ENCODE measurements around the gene COP1. TPM values are rescaled to one million over a fixed set of nuclear protein-coding genes. Genes with fewer than 3 reads are reported as not detected.
A peak's percentile ranks its signal among the peaks of the same experiment; 100 is the strongest.

The COP1 gene
- total RNA-seq, 1 donor from 2014 or later, result 76.3 TPM

DNA sequence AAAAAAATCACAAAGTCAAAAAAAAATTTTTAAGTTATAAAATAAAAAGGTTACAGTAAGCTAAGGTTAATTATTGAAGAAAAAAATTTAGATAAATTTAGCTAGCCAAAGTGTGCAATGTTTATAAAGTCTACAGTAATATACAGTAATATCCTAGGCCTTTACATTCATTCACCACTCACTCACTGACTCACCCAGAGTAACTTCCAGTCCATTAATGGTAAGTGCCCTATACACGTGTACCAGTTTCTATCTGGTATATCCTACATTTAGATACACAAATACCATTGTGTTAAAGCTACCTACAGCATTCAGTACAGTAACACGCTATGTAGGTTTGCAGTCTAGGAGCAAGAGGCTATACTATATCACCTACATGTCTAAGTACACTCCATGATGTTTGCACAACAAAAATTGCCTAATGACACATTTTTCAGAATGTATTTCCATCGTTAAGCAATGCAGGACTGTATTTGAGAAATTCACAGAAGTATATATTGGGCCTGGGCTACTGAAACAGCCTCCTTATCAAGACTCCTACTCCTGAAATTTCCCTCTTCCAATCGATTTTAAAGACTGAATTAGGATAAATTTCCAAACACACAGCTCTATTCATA lies 155.1 kb downstream of the COP1 start:
- Histone ChIP-seq H3K36me3 (no peaks in the 10 kb centered on the region), H3K27me3 (no peaks in the 10 kb centered on the region), H3K9me3 (no peaks in the 10 kb centered on the region), H3K4me1 (no peaks in the 10 kb centered on the region), H3K27ac (no peak overlapping the region), H3K4me3 (no peak overlapping the region)
- intact Hi-C loops (cut with DNase I), result no loop called here
- no peak for DNase-seq (ENCODE audit: low spot score in 2 of 2)
- TF ChIP-seq, protein P1, sequence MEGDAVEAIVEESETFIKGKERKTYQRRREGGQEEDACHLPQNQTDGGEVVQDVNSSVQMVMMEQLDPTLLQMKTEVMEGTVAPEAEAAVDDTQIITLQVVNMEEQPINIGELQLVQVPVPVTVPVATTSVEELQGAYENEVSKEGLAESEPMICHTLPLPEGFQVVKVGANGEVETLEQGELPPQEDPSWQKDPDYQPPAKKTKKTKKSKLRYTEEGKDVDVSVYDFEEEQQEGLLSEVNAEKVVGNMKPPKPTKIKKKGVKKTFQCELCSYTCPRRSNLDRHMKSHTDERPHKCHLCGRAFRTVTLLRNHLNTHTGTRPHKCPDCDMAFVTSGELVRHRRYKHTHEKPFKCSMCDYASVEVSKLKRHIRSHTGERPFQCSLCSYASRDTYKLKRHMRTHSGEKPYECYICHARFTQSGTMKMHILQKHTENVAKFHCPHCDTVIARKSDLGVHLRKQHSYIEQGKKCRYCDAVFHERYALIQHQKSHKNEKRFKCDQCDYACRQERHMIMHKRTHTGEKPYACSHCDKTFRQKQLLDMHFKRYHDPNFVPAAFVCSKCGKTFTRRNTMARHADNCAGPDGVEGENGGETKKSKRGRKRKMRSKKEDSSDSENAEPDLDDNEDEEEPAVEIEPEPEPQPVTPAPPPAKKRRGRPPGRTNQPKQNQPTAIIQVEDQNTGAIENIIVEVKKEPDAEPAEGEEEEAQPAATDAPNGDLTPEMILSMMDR (IDR thresholded peaks at IDR 0.05), result no peak

DNA sequence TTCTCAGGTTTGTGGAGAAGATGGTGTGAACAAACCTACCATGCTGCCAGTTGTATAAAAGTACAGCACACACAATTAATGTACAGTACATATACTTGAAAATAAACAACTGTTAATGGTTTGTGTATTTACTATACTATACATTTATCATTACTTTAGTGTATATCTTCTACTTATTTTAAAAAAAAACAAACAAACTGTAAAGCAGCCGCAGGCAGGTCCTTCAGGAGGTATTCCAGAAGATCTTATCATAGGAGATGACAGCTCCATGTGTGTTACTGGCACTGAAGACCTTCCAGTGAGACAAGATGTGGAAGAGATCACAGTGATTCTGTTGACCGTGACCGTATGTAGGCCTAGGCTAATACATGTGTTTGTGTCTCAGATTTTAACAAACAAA lies 155.7 kb downstream of the COP1 start:
- H3K27ac ChIP-seq, result no peak overlapping the region
- no peaks in the 10 kb centered on the region for H3K27me3 ChIP-seq
- H3K4me3 ChIP-seq, result no peak overlapping the region
- H3K9me3 ChIP-seq, result no peaks in the 10 kb centered on the region
- DNase-seq (ENCODE audit: low spot score in 2 of 2), result no peak
- no peaks in the 10 kb centered on the region for H3K36me3 ChIP-seq
- no peaks in the 10 kb centered on the region for H3K4me1 ChIP-seq
- TF ChIP-seq, protein P1 (IDR thresholded peaks at IDR 0.05), result no peak
- intact Hi-C loops (cut with DNase I), result no loop called here

DNA sequence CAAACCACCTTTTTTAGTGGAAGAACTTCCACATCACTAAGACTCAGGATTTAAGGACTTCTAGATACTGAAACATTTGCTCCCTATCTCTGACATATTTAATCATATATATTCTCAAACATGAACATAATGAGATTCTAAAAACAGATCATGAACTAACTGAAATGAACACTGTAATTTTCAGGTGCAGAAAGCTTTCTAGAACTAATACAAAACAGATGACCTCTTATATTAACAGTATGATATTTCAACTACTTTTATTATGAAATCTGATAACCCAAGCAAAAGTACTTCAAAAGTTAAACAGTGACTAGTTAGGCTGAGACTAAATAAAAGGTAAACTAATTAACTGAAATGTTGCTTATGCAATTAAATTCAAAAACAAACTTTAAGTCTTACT lies 157.5 kb downstream of the COP1 start:
- intact Hi-C loops (cut with DNase I), result no loop called here
- Histone ChIP-seq H3K4me3 (no peak overlapping the region), H3K9me3 (no peaks in the 10 kb centered on the region), H3K36me3 (no peaks in the 10 kb centered on the region), H3K27ac (no peak overlapping the region), H3K4me1 (no peaks in the 10 kb centered on the region), H3K27me3 (no peaks in the 10 kb centered on the region)
- TF ChIP-seq, protein P1 (IDR thresholded peaks at IDR 0.05), result no peak
- DNase-seq (ENCODE audit: low spot score in 2 of 2), result no peak

DNA sequence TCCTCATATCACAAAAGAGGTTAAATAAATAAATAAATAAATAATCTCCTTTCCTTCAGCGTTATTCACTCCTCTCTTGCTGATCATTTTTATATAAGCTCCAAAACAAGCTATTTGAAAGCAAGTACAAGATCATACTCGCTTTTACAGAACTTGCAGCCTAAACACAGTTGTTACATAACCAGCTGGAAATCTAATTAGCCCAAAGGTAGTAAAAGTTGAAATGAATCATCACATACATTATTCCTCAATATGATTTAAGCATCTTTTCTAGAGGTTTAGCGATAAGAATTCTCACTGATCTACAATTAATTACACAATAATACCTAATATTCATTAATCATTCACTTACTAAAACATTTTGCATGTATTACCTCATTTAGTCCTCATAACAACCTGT lies 160.2 kb downstream of the COP1 start:
- Histone ChIP-seq H3K9me3 (no peaks in the 10 kb centered on the region), H3K4me3 (no peak overlapping the region), H3K4me1 (no peaks in the 10 kb centered on the region), H3K36me3 (peaks cover 0 to 8% of the 10 kb centered on the region in 2 donors), H3K27me3 (no peaks in the 10 kb centered on the region), H3K27ac (no peak overlapping the region)
- intact Hi-C loops (cut with DNase I), result no loop called here
- TF ChIP-seq, protein P1 (IDR thresholded peaks at IDR 0.05), result no peak
- no peak for DNase-seq (ENCODE audit: low spot score in 2 of 2)

- DNase-seq (ENCODE audit: low spot score in 2 of 2), result no peak
- H3K27ac ChIP-seq, result no peak overlapping the region
- no peaks in the 10 kb centered on the region for H3K27me3 ChIP-seq
- intact Hi-C loops (cut with DNase I), result no loop called here
- H3K36me3 ChIP-seq, result peaks cover 6 to 27% of the 10 kb centered on the region in 2 donors
- TF ChIP-seq, protein P1 (IDR thresholded peaks at IDR 0.05), result no peak
- no peaks in the 10 kb centered on the region for H3K4me1 ChIP-seq
- no peak overlapping the region for H3K4me3 ChIP-seq
- no peaks in the 10 kb centered on the region for H3K9me3 ChIP-seq
Observed at GRCh38 chr1:176043537-176043936, 163.5 kb downstream of the COP1 start.

DNA sequence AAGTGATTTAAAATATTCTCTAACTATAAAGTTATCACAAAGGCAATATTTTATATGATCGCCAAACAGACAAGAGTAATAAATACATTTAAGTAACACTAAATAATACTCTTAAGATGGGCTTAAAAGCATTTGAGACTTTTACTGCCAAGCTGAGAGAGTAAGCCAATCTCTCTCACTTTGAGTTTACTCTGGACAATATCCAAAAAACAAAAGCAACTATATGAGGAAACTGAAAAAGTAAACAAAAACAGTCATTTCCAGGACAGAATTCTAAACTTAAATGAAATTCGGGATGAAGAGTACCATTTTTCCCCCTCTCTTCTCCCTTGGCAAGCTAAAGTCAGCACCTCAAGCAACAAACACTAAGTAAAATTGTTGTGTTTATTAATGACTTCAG lies 173.2 kb downstream of the COP1 start:
- intact Hi-C loops (cut with DNase I), result no loop called here
- Histone ChIP-seq H3K36me3 (peaks cover 0 to 12% of the 10 kb centered on the region in 2 donors), H3K27me3 (no peaks in the 10 kb centered on the region), H3K27ac (peak overlapping the region; percentile 6 to 21), H3K4me3 (no peak overlapping the region), H3K4me1 (peaks cover 0 to 7% of the 10 kb centered on the region in 2 donors), H3K9me3 (no peaks in the 10 kb centered on the region)
- TF ChIP-seq, protein P1 (IDR thresholded peaks at IDR 0.05), result no peak
- DNase-seq (ENCODE audit: low spot score in 2 of 2), result no peak

Data from ascending aorta (tissue), 2 donors.